H1 (cell line): Measurements from ENCODE around the gene COL21A1. TPM values are rescaled to one million over a fixed set of nuclear protein-coding genes. Genes with fewer than 3 reads are reported as not detected.

Experiments used
- CTCF ChIA-PET: fragments of 300-600 bp; sonication (Branson Sonifier 250); formaldehyde crosslinking; loops from one replicate; lab custom pipeline; 2021; ENCODE audit not compliant: partially characterized antibody; lab: Charles Lee
- POLR2A ChIA-PET: fragments of 300-600 bp; sonication (Branson Sonifier 250); formaldehyde crosslinking; loops from one replicate; lab custom pipeline; 2021; ENCODE audit warnings: inconsistent platforms; ENCODE audit not compliant: partially characterized antibody; lab: Charles Lee
- DNase-seq, 2 experiments: peaks; one replicate each; pipeline versions ENCODE4 v3.0.0 to v3.0.0-alpha.2; 2010 to 2022; ENCODE audit warnings: low spot score in 2 of 2, low read depth in 1 of 2, mixed read lengths in 1 of 2
- FAIRE-seq: peaks from 2 replicates; lab custom pipeline; 2011; peaks lifted over from hg19 to GRCh38; lab: Jason Lieb, UNC
- H2AFZ ChIP-seq: 2 replicates; pipeline ENCODE4 v1.8.1; 2012; ENCODE audit warnings: low read length, inconsistent platforms
- H2AK5ac ChIP-seq: 2 replicates; pipeline ENCODE4 v1.6.1; 2013; ENCODE audit warnings: low read depth, low read length
- H2BK120ac ChIP-seq: replicated peaks from 2 replicates; pipeline ENCODE3; 2013; ENCODE audit warnings: low read depth, low read length, inconsistent platforms
- H2BK12ac ChIP-seq: 2 replicates; pipeline ENCODE4 v1.6.1; 2013; ENCODE audit warnings: low read depth, low read length
- H2BK15ac ChIP-seq: 2 replicates; pipeline ENCODE4 v1.6.1; 2013; ENCODE audit warnings: low read length
- H2BK20ac ChIP-seq: 2 replicates; pipeline ENCODE4 v1.6.1; 2013; ENCODE audit warnings: low read length
- H2BK5ac ChIP-seq: 2 replicates; pipeline ENCODE4 v1.6.1; 2013; ENCODE audit warnings: low read depth, low read length
- H3K14ac ChIP-seq: 2 replicates; pipeline ENCODE4 v1.6.1; 2013; ENCODE audit warnings: inconsistent platforms; ENCODE audit not compliant: insufficient read length
- H3K18ac ChIP-seq: 2 replicates; pipeline ENCODE4 v1.6.1; 2013; ENCODE audit warnings: low read length; ENCODE audit errors: extremely low read depth
- H3K23ac ChIP-seq: 2 replicates; pipeline ENCODE4 v1.6.1; 2013; ENCODE audit warnings: inconsistent platforms; ENCODE audit not compliant: insufficient read length
- H3K23me2 ChIP-seq: 2 replicates; pipeline ENCODE4 v1.6.1; 2013; ENCODE audit warnings: low read depth, low read length
- H3K27ac ChIP-seq: 2 replicates; pipeline ENCODE4 v1.6.1; 2011; ENCODE audit warnings: low read depth, low read length, inconsistent platforms
- H3K27me3 ChIP-seq, 4 experiments: replicated peaks in 1 of 4; 1 replicate in 1 of 4; 2 replicates in 3 of 4; pipeline versions ENCODE4 v1.6.1 to v1.8.1; 2011 to 2013; ENCODE audit warnings: low read length in 3 of 4, mild to moderate bottlenecking in 3 of 4, inconsistent platforms in 2 of 4, mixed read lengths in 2 of 4, moderate library complexity in 1 of 4; ENCODE audit not compliant: control insufficient read depth in 3 of 4, insufficient read depth in 3 of 4; ENCODE audit errors: extremely low read depth in 1 of 4
- H3K36me3 ChIP-seq, 4 experiments: 2 replicates each; pipeline versions ENCODE4 v1.6.1 to v1.8.1; 2011 to 2013; ENCODE audit warnings: mild to moderate bottlenecking in 4 of 4, low read length in 3 of 4, moderate library complexity in 2 of 4, control low read depth in 1 of 4, inconsistent platforms in 1 of 4; ENCODE audit not compliant: insufficient read depth in 4 of 4, control insufficient read depth in 2 of 4
- H3K4ac ChIP-seq: replicated peaks from 2 replicates; pipeline ENCODE3; 2013; ENCODE audit warnings: low read length, low read depth, mixed read lengths, inconsistent platforms; ENCODE audit not compliant: insufficient read length
- H3K4me1 ChIP-seq, 4 experiments: replicated peaks in 1 of 4; 1 replicate in 1 of 4; 2 replicates in 3 of 4; pipeline versions ENCODE4 v1.6.1 to v1.8.1; 2011 to 2013; ENCODE audit warnings: low read length in 3 of 4, inconsistent platforms in 2 of 4, mixed read lengths in 1 of 4; ENCODE audit not compliant: insufficient read depth in 4 of 4, control insufficient read depth in 3 of 4
- H3K4me2 ChIP-seq, 2 experiments: 2 replicates each; pipeline versions ENCODE4 v1.6.1 to v1.8.1; 2011 to 2013; ENCODE audit warnings: low read depth in 2 of 2, low read length in 2 of 2, control low read depth in 1 of 2, inconsistent platforms in 1 of 2, mild to moderate bottlenecking in 1 of 2; ENCODE audit not compliant: insufficient read depth in 1 of 2
- H3K4me3 ChIP-seq, 4 experiments: fragments of 200-600, 300-600 bp in 1 of 4; sonication (generic), shearing (Covaris generic), sonication (Bioruptor Twin) in 1 of 4; 2 replicates each; pipeline versions ENCODE4 v1.5.1 to v1.8.1; 2011 to 2016; ENCODE audit warnings: low read length in 4 of 4, low read depth in 3 of 4, control low read depth in 2 of 4, inconsistent platforms in 2 of 4, mild to moderate bottlenecking in 2 of 4, mixed read lengths in 1 of 4, moderate library complexity in 1 of 4; ENCODE audit not compliant: insufficient read depth in 2 of 4; ENCODE audit errors: extremely low read depth in 1 of 4
- H3K56ac ChIP-seq: replicated peaks from 2 replicates; pipeline ENCODE3; 2013; ENCODE audit warnings: low read depth, mild to moderate bottlenecking, mixed read lengths, low read length, inconsistent platforms; ENCODE audit not compliant: insufficient read length
- H3K79me1 ChIP-seq: 2 replicates; pipeline ENCODE4 v1.6.1; 2013; ENCODE audit warnings: low read depth, low read length, control low read depth
- H3K79me2 ChIP-seq, 2 experiments: 2 replicates each; pipeline versions ENCODE4 v1.6.1 to v1.8.1; 2012 to 2013; ENCODE audit warnings: low read length in 2 of 2, mild to moderate bottlenecking in 2 of 2, inconsistent platforms in 1 of 2; ENCODE audit not compliant: insufficient read depth in 2 of 2, control insufficient read depth in 1 of 2
- H3K9ac ChIP-seq, 4 experiments: replicated peaks in 1 of 4; 1 replicate in 1 of 4; 2 replicates in 3 of 4; pipeline versions ENCODE4 v1.6.1 to v1.8.1; 2011 to 2013; ENCODE audit warnings: low read depth in 3 of 4, low read length in 3 of 4, control low read depth in 2 of 4, mild to moderate bottlenecking in 2 of 4, moderate library complexity in 2 of 4, inconsistent platforms in 1 of 4; ENCODE audit errors: extremely low read depth in 1 of 4
- H3K9me3 ChIP-seq, 2 experiments: 2 replicates each; pipeline versions ENCODE4 v1.6.1 to v1.8.1; 2012 to 2013; ENCODE audit warnings: mild to moderate bottlenecking in 2 of 2, moderate library complexity in 2 of 2, control low read depth in 1 of 2, inconsistent platforms in 1 of 2, low read depth in 1 of 2, low read length in 1 of 2, mixed read lengths in 1 of 2; ENCODE audit not compliant: insufficient read depth in 2 of 2
- H4K20me1 ChIP-seq, 2 experiments: replicated peaks in 1 of 2; 2 replicates each; pipeline versions ENCODE3 to v1.8.1; 2011 to 2013; ENCODE audit warnings: inconsistent platforms in 2 of 2, low read length in 2 of 2, mild to moderate bottlenecking in 1 of 2; ENCODE audit not compliant: insufficient read depth in 2 of 2, control insufficient read depth in 1 of 2
- H4K5ac ChIP-seq: 2 replicates; pipeline ENCODE4 v1.6.1; 2013; ENCODE audit warnings: low read length, low read depth, mixed read lengths, inconsistent platforms; ENCODE audit not compliant: insufficient read length
- H4K8ac ChIP-seq: 2 replicates; pipeline ENCODE4 v1.8.0; 2013; ENCODE audit warnings: mild to moderate bottlenecking, moderate library complexity, low read length, inconsistent platforms; ENCODE audit not compliant: insufficient read depth; ENCODE audit errors: extremely low read depth
- H4K91ac ChIP-seq: replicated peaks from 2 replicates; pipeline ENCODE3; 2013; ENCODE audit warnings: low read length, mixed read lengths, inconsistent platforms; ENCODE audit not compliant: insufficient read length
- HDAC6 ChIP-seq: IDR thresholded peaks from one replicate; pipeline ENCODE4 v1.7.1; 2012; ENCODE audit warnings: low read depth, mild to moderate bottlenecking, inconsistent platforms, low read length, moderate library complexity
- WGBS, 2 experiments: shearing (Covaris generic) in 1 of 2; methylation state at CpG; one replicate each; pipeline versions ENCODE4 v1.1.6 to v1.1.7; 2013 to 2015; ENCODE audit warnings: low lambda C conversion rate in 2 of 2, mixed read lengths in 2 of 2, inconsistent platforms in 1 of 2, low coverage in 1 of 2, missing lambda C conversion rate in 1 of 2; ENCODE audit not compliant: insufficient replicate concordance in 2 of 2, insufficient coverage in 1 of 2, insufficient read length in 1 of 2; ENCODE audit errors: extremely low coverage in 1 of 2, missing lambda C conversion rate in 1 of 2; 5-methylcytosine and 5-hydroxymethylcytosine counted together
- polyA plus RNA-seq, 7 experiments: library from polyadenylated mRNA; depleted of rRNA in 3 of 7; stranded (reverse) in 5 of 7; unstranded in 2 of 7; fragments of >200 nt in 5 of 7; fragments of 200-250 nt in 2 of 7; gene quantifications; 1 replicate in 5 of 7; 2 replicates in 1 of 7; 4 replicates in 1 of 7; pipeline versions ENCODE4 v1.2.1 to v1.2.3, GENCODE V29; 2011 to 2013; ENCODE audit warnings: missing spikeins in 2 of 7, mixed read lengths in 2 of 7
- total RNA-seq: library from RNA; stranded (reverse); fragmentation: NEBNext Ultra II Directional; extraction: Animal tissue kit (Norgen Biotek cat#: 25700); gene quantifications from 2 replicates; pipeline ENCODE4 v1.2.1, GENCODE V29; 2021

COL21A1 gene
- total and polyA plus RNA-seq, 2 of the 8 experiments (the other 6 are each of a cell fraction or from before 2014, with no cell fraction given), result 1.6 to 3.4 TPM

DNA sequence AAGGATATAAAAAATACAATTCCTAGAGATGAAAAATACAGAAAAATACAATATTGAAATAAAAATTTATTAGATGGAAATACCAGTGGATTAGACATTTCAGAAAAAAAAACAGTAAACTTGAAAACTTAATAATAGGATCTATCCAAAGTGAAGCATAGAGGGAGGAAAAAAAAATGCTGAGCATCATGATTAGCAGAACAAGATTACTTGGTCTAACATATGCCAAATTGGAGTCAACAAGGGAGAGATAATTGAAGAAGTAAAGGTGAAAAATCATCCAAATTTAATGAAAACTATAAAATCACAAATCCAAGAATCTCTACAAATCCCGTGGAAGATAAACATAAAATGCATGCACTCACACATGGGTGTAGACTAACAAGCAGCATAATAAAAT lies 205.8 kb downstream of the COL21A1 start:
- Histone ChIP-seq H3K9ac (no peak overlapping the region), H4K20me1 (no peaks in the 10 kb centered on the region), H3K36me3 (no peaks in the 10 kb centered on the region), H3K79me1 (no peaks in the 10 kb centered on the region), H4K5ac (no peak overlapping the region), H3K23me2 (no peaks in the 10 kb centered on the region), H2BK20ac (no peak overlapping the region), H3K23ac (no peak overlapping the region), H2BK120ac (no peak overlapping the region), H3K56ac (no peak overlapping the region), H3K27ac (no peak overlapping the region), H3K4me1 (no peaks in the 10 kb centered on the region), H3K18ac (no peak overlapping the region), H2AFZ (no peak overlapping the region), H3K27me3 (no peaks in the 10 kb centered on the region), H4K8ac (no peak overlapping the region), H3K4ac (no peak overlapping the region), H3K4me3 (no peak overlapping the region), H2BK15ac (no peak overlapping the region), H2AK5ac (no peak overlapping the region), H3K9me3 (no peaks in the 10 kb centered on the region), H3K79me2 (no peaks in the 10 kb centered on the region), H2BK5ac (no peak overlapping the region), H4K91ac (no peak overlapping the region), H3K14ac (no peak overlapping the region), H2BK12ac (no peak overlapping the region), H3K4me2 (no peak overlapping the region)
- no peak for FAIRE-seq
- POLR2A ChIA-PET, result no interaction called here
- TF ChIP-seq HDAC6, result no peak
- CTCF ChIA-PET, result interaction anchor here (1.1 kb wide), 1 partner anchor 10 kb away, joined by 3 read pairs; no protein-coding TSS in a partner anchor
- no peak for DNase-seq
- WGBS, 2 experiments, result 69% methylated on average over 1 of the region's 1 CpG; no CpG with 5 or more reads in 1 of the 2 experiments
